GM18511 (cell line): Measurements from ENCODE around the gene TTC21A.

Experiments
- ATAC-seq: cut with Tn5 transposase; IDR thresholded peaks from one replicate; pipeline ENCODE4 v1.9.1; 2021; ENCODE audit warnings: mild to moderate bottlenecking, moderate library complexity; ENCODE audit not compliant: unreplicated experiment

TTC21A gene

DNA sequence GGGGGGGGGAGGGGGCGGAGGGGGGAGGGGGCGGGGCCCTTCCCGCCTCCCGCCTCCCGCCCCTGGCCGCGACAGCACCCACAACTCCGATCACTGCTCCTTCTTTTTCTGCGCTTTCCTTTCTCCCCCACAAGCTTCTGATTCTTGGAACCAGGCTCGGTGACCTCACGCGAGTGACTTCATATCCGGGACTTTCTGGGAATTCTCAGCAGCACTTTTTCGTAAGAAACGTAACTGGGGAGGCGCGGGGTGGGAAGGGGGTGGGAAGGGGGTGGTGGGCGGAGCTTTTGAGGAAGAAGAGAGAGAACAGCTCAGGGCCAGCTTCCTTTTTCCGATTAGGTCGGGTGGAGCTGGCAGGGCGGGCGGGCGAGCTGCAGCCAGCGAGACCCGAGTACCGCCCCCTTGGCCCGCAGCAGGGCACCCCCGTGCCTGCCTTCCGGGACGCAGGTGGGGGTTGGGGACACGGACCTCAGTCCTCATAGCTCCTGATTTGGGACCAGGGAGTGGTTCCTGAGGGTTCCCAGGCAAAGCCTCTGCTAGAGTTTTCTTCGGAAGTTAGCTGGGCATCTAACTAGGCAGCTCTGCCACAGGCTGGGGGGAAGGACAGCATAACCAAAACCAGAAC lies 70.3 kb downstream of the TTC21A start:
- ATAC-seq = peak; percentile 55

DNA sequence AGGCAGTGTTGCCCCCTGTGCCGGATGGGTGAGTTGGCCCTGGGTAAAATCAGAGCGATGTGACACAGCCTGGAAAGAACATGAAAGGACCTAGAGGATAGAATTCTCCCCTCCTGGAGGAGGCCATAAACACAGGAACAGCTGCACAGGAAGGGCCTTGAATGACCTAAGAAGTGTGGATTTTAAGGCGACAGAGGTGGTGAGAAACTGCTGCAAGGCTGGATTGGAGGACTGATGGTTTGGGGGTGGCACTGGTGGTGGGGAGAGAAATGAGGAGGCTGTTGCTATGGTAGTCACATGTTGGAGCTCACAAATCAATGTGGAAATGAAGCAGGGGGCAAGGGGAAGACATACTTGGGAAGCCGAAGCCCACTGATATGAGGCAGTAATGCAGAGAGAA lies 71.1 kb downstream of the TTC21A start:
- no peak for ATAC-seq

- ATAC-seq = no peak
These were observed 72.7 kb downstream of the TTC21A start for GRCh38 chr3:39180183-39180545.

- ATAC-seq = peak; percentile 93
These were observed 73.3 kb downstream of the TTC21A start for GRCh38 chr3:39180546-39181346.

GRCh38 chr3:39181408-39182335 lies 74.2 kb downstream of the TTC21A start:
- ATAC-seq = no peak

GRCh38 chr3:39183211-39184080 lies 76.0 kb downstream of the TTC21A start:
- no peak for ATAC-seq

- no peak for ATAC-seq
These were observed 76.8 kb downstream of the TTC21A start for GRCh38 chr3:39184081-39184967.

- ATAC-seq = no peak
These were observed 77.4 kb downstream of the TTC21A start for GRCh38 chr3:39184968-39185285.

GRCh38 chr3:39185326-39185958 lies 78.0 kb downstream of the TTC21A start:
- no peak for ATAC-seq

GRCh38 chr3:39185959-39186691 lies 78.6 kb downstream of the TTC21A start:
- ATAC-seq = no peak

- no peak for ATAC-seq
These were observed 79.2 kb downstream of the TTC21A start for GRCh38 chr3:39186692-39187151.

DNA sequence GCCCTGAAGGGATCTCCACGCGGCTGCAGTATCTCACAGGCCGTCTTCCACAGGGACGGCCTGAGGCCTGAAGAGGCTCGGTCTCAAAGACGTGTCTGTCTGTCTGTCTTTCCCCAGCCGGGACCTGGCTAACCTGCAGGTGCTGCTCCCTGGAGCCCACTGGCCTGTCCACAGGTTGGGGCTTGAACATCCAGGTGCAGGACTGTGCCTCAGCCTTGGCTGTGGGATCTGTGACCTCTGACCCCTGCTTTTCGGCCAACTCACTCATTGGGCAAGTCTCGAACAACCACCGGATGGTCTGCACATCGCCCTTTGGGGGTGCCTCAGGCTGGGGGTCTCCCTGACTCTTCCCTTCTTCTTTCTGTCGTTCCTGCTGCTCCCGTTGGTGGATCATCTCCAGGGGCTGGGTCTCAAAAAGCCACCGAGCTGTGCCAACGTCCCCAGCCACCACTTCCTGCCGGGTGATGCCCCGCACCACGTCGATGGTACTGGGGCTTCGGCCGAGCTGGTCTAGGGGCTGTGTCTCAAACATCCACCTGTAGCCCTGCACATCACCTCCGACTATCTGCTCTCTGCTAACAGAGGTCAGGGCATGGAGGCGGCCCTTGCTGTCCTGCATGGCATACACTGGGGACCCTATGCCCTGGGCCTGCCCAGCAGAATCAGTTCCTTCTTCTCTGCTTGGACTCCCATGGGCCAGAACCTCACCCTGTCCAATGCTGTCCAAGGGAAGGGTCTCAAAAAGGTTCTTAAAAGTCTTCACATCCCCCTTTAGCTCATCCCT lies 80.1 kb downstream of the TTC21A start:
- ATAC-seq = no peak
